IPS-18c (cell line): ENCODE measurements around the gene NLRP9.
"Not testable (repeated sequence)": the region's sequence is repeated elsewhere in the genome, so short reads cannot be mapped to it uniquely, and the experiment has no call there.

Source experiments
- H3K4me3 ChIP-seq: 2 replicates; pipeline ENCODE4 v1.7.0; 2013; ENCODE audit warnings: low read depth, mild to moderate bottlenecking, low read length, moderate library complexity; ENCODE audit not compliant: insufficient read depth
- H3K9me3 ChIP-seq: one replicate; pipeline ENCODE4 v1.6.1; 2013; ENCODE audit warnings: mild to moderate bottlenecking, low read length, moderate library complexity; ENCODE audit not compliant: control insufficient read depth, insufficient read depth

Gene NLRP9

DNA sequence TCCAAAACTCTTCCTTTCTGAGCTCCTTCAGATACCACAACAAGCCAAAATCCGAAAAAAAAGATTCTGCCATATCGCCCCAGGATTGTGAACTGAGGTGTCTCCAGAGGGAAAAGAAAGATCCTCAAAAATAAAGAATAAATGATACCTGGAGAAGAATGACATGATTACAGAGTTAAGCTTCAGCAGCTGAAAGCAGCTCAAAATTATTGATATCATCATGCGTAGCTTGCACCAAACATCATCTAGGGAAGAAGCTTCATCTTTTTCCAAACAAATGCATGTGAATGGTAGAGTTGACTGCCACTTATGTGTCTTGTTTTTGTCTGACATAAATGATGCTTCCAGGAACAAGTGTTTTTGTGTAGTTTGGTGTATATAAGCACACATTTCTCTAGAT is at the start of gene NLRP9:
TSS of gene NLRP9 (minus strand) at position 101 of the 400 bp plus-strand sequence. CDS start at position 73, 28 bp downstream.
- no peak within 1 kb of the TSS for H3K4me3 ChIP-seq
- H3K9me3 ChIP-seq: peaks cover 9% of the 10 kb centered on the region

DNA sequence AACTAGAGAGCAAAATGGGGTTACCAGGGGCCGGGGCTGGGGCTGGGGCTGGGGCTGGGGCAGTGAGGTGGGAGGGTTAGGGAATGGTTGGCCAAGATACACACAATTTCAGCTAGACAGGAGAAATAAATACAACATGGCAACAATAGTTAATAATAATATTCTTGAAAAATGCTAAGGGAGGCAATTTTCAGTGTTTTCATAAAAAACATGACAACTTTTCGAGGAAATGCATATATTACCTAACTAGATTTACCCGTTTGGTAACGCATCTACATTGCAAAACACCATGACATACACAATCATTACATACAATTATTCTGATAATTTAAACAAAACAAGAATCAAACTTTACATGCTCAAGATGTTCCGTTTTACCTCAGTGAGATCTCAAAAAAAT is 42.9 kb upstream of the NLRP9 start:
- no peak overlapping the region for H3K4me3 ChIP-seq
- peaks cover 7% of the 10 kb centered on the region for H3K9me3 ChIP-seq

DNA sequence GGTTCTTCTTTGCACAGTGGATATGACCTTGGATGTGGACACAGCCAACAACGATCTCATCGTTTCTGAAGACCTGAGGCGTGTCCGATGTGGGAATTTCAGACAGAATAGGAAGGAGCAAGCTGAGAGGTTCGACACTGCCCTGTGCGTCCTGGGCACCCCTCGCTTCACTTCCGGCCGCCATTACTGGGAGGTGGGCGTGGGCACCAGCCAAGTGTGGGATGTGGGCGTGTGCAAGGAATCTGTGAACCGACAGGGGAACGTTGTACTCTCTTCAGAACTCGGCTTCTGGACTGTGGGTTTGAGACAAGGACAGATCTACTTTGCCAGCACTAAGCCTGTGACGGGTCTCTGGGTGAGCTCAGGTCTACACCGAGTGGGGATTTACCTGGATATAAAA is 40.1 kb upstream of the NLRP9 start:
- Histone ChIP-seq H3K9me3 (peaks cover 7% of the 10 kb centered on the region), H3K4me3 (no peak overlapping the region)

DNA sequence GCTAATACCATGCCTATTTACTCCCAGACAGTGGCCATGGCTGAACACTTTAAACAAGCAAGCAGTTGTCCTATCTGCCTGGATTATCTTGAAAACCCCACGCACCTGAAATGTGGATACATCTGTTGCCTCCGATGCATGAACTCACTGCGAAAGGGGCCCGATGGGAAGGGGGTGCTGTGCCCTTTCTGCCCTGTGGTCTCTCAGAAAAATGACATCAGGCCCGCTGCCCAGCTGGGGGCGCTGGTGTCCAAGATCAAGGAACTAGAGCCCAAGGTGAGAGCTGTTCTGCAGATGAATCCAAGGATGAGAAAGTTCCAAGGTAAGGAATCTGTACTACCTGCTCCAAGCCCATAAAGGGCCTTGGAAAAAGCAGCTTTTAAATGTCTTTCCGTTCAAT is 39.3 kb upstream of the NLRP9 start:
- H3K4me3 ChIP-seq: no peak overlapping the region
- peaks cover 7% of the 10 kb centered on the region for H3K9me3 ChIP-seq

DNA sequence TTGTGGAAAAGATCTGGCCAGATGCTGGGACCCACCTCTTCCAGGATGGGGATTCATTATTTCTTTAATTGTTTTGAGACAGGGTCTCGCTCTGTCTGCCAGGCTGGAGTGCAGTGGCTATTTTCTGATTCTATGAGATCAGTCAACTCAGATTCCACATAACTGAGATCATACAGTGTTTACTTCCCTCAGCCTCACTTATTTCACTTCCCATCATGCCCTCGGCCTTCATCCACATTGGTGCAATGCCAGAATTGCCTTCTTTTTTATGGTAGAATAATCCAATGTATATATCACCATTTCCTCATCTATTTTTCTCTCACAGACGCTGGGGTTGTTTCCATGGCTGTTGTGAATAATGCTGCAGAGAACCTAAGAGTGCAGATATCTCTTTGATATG is 31.4 kb upstream of the NLRP9 start:
- not testable (repeated sequence) for H3K4me3 ChIP-seq, H3K9me3 ChIP-seq

DNA sequence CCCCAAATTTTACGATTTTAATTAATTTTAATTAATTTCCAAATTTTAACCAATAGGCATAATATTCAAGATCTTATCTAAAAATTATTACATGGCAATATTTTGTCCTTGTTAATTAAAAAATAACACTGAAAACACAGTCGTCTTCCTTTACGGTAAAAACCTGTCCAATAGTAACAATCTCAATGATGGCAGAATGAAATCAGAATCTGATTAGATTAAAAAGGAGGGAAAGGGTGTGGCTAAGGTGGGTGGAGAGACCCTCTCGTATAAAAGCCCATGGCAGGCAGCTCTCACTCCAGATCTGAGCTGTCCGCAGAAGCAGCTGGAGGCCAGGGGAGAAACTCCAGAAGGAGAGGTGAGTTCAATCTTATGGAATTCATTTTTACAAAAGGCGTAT is 30.6 kb upstream of the NLRP9 start, which contains the start of gene RFPL4AL1:
TSS of gene RFPL4AL1 (plus strand) at position 301 of the 400 bp plus-strand sequence. CDS start 2,687 bp downstream, outside the sequence.
- H3K4me3 ChIP-seq, H3K9me3 ChIP-seq: not testable (repeated sequence)

DNA sequence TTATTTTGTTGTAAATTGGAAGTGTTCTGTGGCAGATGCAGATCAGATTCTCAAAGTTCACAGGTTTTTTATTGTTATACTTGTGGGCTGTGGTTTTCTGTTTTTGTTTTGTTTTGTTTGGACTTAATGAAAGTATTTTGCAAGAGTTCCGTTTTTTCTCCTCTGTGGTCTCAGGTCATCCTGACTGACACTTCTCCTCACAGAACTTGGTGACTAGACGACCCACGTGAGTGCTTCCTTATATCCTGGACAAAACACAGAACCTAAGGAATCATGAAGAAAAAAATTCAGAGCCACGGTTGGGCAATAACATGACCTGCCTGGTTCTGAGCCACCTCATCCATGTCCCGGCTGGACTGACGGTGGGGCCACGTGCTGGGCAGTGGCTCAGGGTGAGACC is 28.3 kb upstream of the NLRP9 start:
- peaks cover 4% of the 10 kb centered on the region for H3K9me3 ChIP-seq
- no peak overlapping the region for H3K4me3 ChIP-seq

DNA sequence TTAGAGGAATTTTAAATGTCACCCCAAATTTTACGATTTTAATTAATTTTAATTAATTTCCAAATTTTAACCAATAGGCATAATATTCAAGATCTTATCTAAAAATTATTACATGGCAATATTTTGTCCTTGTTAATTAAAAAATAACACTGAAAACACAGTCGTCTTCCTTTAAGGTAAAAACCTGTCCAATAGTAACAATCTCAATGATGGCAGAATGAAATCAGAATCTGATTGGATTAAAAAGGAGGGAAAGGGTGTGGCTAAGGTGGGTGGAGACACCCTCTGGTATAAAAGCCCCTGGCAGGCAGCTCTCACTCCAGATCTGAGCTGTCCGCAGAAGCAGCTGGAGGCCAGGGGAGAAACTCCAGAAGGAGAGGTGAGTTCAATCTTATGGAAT is 20.6 kb upstream of the NLRP9 start, which contains the start of gene RFPL4A:
TSS of gene RFPL4A (plus strand) at position 301 of the 400 bp plus-strand sequence. CDS start 2,704 bp downstream, outside the sequence.
- not testable (repeated sequence) for H3K4me3 ChIP-seq, H3K9me3 ChIP-seq

DNA sequence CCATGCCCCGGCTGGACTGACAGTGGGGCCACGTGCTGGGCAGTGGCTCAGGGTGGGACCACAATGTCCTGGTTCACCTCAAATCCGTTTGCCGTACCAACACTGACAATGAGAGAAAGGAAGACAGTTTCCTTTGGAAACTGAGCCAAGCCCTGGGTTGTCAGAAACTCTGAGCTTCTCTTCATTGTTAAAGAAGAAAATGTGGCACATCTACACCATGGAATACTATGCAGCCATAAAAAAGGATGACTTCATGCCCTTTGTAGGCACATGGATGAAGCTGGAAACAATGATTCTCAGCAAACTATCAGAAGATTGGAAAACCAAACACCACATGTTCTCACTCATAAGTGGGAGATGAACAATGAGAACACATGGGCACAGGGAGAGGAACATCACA is 18.6 kb upstream of the NLRP9 start:
- not testable (repeated sequence) for H3K4me3 ChIP-seq, H3K9me3 ChIP-seq

DNA sequence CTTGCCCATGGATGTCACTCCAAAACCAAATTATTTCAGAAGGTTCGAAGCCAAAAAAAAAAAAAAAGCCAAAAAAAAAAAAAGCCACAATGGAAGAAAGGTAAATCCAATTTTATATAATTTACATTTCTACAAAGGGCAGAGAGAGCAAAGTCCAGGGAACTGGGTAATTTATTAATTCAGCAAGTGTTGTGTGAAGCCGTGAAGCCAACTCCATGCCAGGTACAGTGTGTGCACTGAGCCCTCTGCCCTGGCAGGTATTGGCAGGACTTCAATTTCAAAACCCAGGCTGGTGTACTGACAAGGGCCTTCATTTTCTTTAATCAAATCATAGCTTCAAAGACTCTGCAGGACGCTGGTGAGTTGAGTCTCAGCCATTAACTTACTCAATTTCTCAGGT is 15.2 kb upstream of the NLRP9 start:
- Histone ChIP-seq H3K4me3 (no peak overlapping the region), H3K9me3 (peaks cover 17% of the 10 kb centered on the region)

DNA sequence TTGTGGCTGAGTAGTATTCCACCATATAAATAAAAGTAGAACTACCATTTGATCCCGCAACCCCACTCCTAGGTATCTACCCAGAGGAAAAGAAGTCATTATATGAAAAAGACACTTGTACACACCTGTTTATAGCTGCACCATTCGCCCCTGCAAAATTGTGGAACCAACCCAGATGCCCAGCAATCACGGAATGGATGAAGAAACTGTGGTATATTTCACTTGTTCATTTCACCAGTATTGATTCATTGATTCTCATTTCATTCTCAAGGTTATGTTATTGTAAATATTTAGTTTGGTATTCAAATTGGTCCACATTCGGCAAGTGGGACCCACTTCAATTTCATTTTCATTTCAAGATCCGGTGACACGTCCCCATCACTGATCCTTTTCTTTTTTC is 12.5 kb upstream of the NLRP9 start:
- Histone ChIP-seq H3K9me3 (peaks cover 16% of the 10 kb centered on the region), H3K4me3 (no peak overlapping the region)

DNA sequence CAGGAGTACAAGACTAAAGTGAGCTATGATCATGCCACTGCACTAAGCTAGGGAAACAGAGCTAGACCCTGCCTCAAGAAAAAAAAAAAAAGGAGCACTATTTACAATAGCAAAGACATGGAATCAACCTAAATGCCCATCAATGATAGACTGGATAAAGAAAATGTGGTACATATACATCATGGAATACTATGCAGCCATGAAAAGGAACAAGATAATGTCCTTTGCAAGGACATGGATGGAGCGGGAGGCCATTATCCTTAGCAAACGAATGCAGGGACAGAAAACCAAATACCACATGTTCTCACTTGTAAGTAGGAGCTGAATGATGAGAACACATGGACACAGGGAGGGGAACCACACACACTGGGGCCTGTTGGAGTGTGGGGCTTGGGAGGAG is 7.8 kb downstream of the NLRP9 start:
- not testable (repeated sequence) for H3K4me3 ChIP-seq, H3K9me3 ChIP-seq

DNA sequence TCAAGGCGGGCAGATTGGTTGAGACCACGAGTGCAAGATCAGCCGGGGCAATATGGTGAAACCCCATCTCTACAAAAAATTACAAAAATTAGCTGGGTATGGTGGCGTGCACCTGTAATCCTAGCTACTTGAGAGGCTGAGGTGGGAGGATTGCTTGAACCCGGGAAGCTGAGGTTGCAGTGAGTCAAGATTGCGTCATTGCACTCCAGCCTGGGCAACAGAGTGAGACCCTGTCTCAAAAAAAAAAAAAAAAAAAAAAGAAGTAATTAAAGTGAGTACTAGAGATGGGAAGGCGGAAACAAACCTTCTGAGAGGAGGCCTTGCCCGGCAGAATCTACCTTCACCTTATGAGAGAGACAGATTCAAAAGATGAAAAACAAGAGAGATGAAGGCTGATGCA is 14.7 kb downstream of the NLRP9 start:
- H3K9me3 ChIP-seq: peaks cover 4% of the 10 kb centered on the region
- H3K4me3 ChIP-seq: no peak overlapping the region

DNA sequence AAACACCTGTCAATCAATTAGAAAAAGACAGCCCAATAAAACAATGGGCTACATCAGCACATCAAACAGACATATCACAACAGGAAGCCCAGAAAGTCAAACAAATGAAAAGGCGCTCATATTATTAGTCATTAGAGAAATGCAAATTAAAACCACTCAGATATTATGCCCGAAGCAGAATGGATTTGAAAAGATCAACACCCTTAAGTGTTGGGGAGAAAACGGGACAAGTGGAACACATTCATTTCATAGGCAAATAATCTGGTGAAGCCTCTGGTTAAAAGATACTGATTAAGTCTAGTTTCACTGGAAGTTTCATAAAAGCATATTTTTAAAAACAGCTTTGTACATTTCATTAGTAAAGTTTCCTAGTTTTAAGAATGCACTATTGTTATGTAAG is 17.4 kb downstream of the NLRP9 start:
- Histone ChIP-seq H3K4me3 (no peak overlapping the region), H3K9me3 (peaks cover 2% of the 10 kb centered on the region)

DNA sequence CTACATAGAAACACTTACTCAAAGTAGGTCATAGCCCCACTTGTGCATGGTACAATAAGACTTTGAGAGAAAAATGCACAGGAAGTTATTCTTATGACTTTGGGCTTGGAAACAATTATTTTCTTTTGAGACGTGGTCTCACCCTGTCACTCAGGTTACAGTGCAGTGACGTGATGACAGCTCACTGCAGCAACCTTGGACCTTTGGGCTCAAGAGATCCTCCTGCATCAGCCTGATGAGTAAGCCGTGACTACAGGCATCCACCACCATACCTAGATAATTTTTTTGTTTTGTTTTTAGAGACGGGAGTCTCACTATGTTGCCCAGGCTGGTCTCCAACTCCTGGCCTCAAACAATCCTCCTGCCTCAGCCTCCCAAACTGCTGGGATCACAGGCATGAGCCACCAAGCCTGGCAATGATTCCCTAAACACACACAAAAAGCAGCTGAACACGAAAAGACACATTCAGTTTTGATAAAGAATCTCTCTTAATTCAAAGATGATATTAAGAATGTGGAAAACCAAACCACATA is 17.9 kb downstream of the NLRP9 start:
- H3K4me3 ChIP-seq: no peak overlapping the region
- H3K9me3 ChIP-seq: peaks cover 2% of the 10 kb centered on the region

DNA sequence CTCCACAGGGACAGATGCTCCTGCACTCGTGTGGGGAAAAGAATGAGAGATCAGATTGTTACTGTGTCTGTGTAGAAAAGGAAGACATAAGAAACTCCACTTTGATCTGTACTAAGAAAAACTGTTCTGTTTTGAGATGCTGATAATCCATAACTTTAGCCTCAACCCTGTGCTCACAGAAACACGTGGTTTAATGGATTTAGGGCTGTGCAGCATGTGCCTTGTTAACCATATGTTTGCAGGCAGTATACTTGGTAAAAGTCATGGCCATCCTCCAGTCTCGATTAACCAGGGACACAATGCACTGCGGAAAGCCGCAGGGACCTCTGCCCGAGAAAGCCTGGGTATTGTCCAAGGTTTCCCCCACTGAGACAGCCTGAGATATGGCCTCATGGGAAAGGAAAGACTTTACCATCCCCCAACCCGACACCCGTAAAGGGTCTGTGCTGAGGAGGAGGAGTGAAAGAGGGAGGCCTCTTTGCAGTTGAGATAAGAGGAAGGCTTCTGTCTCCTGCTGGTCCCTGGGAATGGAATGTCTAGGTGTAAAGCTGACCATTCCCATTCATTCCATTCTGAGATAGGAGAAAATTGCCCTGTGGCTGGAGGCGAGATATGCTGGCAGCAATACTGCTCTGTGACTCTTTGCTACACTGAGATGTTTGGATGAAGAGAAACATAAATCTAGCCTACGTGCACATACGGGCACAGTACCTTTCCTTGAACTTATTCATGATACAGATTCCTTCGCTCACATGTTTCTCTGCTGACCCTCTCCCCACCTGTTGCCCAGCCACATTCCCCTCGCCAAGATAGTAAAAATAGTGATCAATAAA is 20.1 kb downstream of the NLRP9 start:
- not testable (repeated sequence) for H3K9me3 ChIP-seq, H3K4me3 ChIP-seq

DNA sequence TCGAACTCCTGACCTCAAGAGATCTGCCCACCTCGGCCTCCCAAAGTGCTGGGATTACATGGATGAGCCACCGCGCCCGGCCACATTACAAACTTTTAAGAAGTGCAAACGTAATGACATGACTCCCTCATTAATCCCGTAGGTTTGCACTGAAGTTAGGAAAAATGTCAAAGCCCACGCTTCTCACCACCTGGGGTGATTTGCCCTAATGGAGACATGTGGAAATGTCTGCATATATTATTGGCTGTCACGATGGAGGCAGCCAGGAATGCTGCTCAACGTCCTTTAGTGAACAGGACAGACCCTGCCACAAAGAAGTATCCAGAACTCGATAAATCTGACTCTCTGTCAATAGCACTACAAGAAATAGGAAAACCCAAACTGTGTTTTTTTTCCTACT is 21.0 kb downstream of the NLRP9 start:
- peaks cover 7% of the 10 kb centered on the region for H3K9me3 ChIP-seq
- no peak overlapping the region for H3K4me3 ChIP-seq

DNA sequence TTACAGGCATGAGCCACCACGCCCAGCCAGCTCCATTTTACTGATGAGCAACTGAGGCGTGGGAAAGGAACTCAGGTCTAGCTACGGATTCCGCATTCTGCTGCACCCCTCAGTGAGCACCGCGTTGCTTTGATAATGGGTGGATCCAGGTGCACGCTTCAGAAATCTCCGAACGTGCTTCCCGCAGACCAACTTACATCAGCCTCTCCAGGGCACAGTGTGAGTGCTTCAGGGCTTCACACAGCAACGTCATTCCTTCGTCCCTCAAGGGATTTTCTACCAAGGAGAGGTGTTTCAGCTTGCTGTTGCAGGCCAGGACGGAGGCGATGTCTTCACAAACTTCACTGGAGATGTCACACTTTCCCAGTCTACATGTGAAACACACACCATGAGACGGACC is 21.7 kb downstream of the NLRP9 start:
- Histone ChIP-seq H3K9me3 (peaks cover 7% of the 10 kb centered on the region), H3K4me3 (no peak overlapping the region)
